GM12878 (cell line): ENCODE results near the gene FBXL7. TPM values are rescaled to one million over a fixed set of nuclear protein-coding genes. Genes with fewer than 3 reads are reported as not detected.

ENCODE experiments used
- ATAC-seq: fragments of 200-7000 bp; cut with Tn5 transposase; 3 replicates; pipeline ENCODE4 v1.9.1; 2020; ENCODE audit warnings: mild to moderate bottlenecking, moderate library complexity
- BruUV-seq: library from RNA; stranded (reverse); fragments of 400-500 nt; replicated peaks from 2 replicates; lab custom pipeline; 2021; lab: Mats Ljungman, UMichigan
- CTCF ChIA-PET: fragments of 300-600 bp; sonication (Branson Sonifier 250); formaldehyde crosslinking; extraction: SDS; loops from one replicate; lab custom pipeline; 2021; ENCODE audit warnings: inconsistent platforms; lab: Yijun Ruan, JAX
- POLR2A ChIA-PET: fragments of 350-600 bp; formaldehyde crosslinking; extraction: SDS; loops from one replicate; lab custom pipeline; 2021; ENCODE audit warnings: inconsistent platforms; lab: Charles Lee
- RAD21 ChIA-PET: fragments of 300-600 bp; sonication (Branson Sonifier 250); formaldehyde crosslinking; loops from one replicate; lab custom pipeline; 2023; ENCODE audit warnings: antibody characterized with exemption; ENCODE audit not compliant: unreplicated experiment; lab: Charles Lee
- SMC1A ChIA-PET: fragments of 300-600 bp; sonication (Branson Sonifier 250); formaldehyde crosslinking; loops from one replicate; lab custom pipeline; 2023; ENCODE audit not compliant: unreplicated experiment, uncharacterized antibody; lab: Charles Lee
- DNase-seq: peaks from one replicate; pipeline ENCODE4 v3.0.0-alpha.2; 2011; ENCODE audit warnings: low read depth, low spot score
- FAIRE-seq: peaks from 3 replicates; lab custom pipeline; 2011; peaks lifted over from hg19 to GRCh38; lab: Jason Lieb, UNC
- H2AFZ ChIP-seq: 2 replicates; pipeline ENCODE4 v1.6.0; 2011; ENCODE audit warnings: low read depth, low read length, control low read depth; ENCODE audit not compliant: control insufficient read depth
- H3K27ac ChIP-seq: 2 replicates; pipeline ENCODE4 v1.5.1; 2011; ENCODE audit warnings: control low read depth; ENCODE audit not compliant: control insufficient read depth, insufficient read depth
- H3K27me3 ChIP-seq, 2 experiments: replicated peaks in 1 of 2; 2 replicates each; pipeline versions ENCODE4 v1.6.0 to v1.6.1; 2011; ENCODE audit warnings: low read length in 1 of 2; ENCODE audit not compliant: control insufficient read depth in 2 of 2, insufficient read depth in 2 of 2
- H3K36me3 ChIP-seq, 2 experiments: 2 replicates each; pipeline ENCODE4 v1.5.1; 2011; ENCODE audit warnings: low read length in 1 of 2; ENCODE audit not compliant: control insufficient read depth in 2 of 2, insufficient read depth in 2 of 2
- H3K4me1 ChIP-seq: 2 replicates; pipeline ENCODE4 v1.6.1; 2011; ENCODE audit warnings: mild to moderate bottlenecking, low read length, moderate library complexity, mixed read lengths; ENCODE audit not compliant: control insufficient read depth, insufficient read depth
- H3K4me2 ChIP-seq: 2 replicates; pipeline ENCODE4 v1.6.0; 2011; ENCODE audit warnings: control low read depth; ENCODE audit not compliant: control insufficient read depth, insufficient read depth
- H3K4me3 ChIP-seq: fragments of 200-600 bp; sonication (generic); 2 replicates; pipeline ENCODE4 v1.5.1; 2016
- H3K79me2 ChIP-seq: 2 replicates; pipeline ENCODE4 v1.6.0; 2011; ENCODE audit warnings: low read length; ENCODE audit not compliant: control insufficient read depth, insufficient read depth
- H3K9ac ChIP-seq: 2 replicates; pipeline ENCODE4 v1.8.0; 2011; ENCODE audit warnings: low read length, control low read depth, mixed read lengths; ENCODE audit not compliant: control insufficient read depth, insufficient read depth
- H3K9me3 ChIP-seq: replicated peaks from 3 replicates; pipeline ENCODE4 v1.5.1; 2011; ENCODE audit warnings: mild to moderate bottlenecking, low read length; ENCODE audit not compliant: control insufficient read depth, insufficient read depth
- H4K20me1 ChIP-seq: 2 replicates; pipeline ENCODE4 v1.6.0; 2011; ENCODE audit not compliant: control insufficient read depth, insufficient read depth
- BCL11A ChIP-seq: IDR thresholded peaks from 2 replicates; pipeline ENCODE4 v1.6.1; 2011; ENCODE audit warnings: low read depth, low read length
- CBX5 ChIP-seq: sonication (generic); IDR thresholded peaks from 2 replicates; pipeline ENCODE4 v1.6.1; 2016; ENCODE audit warnings: low read depth, moderate library complexity, mild to moderate bottlenecking, inconsistent platforms
- ELK1 ChIP-seq: IDR thresholded peaks from 2 replicates; pipeline ENCODE4 v1.6.1; 2012; ENCODE audit warnings: low read depth, low read length, improper control_type of control experiment
- EZH2 ChIP-seq: IDR thresholded peaks from 2 replicates; pipeline ENCODE4 v1.6.1; 2012; ENCODE audit warnings: low read depth, mild to moderate bottlenecking, control low read depth, inconsistent platforms, low read length, borderline replicate concordance; ENCODE audit not compliant: control insufficient read depth
- NKRF ChIP-seq: fragments of 450-650 bp; conservative IDR thresholded peaks from 2 replicates; pipeline ENCODE4 v1.6.1; 2017; ENCODE audit warnings: mild to moderate bottlenecking, moderate library complexity
- NRF1 ChIP-seq: conservative IDR thresholded peaks from 2 replicates; pipeline ENCODE4 v1.6.1; 2011; ENCODE audit warnings: mild to moderate bottlenecking, low read depth, low read length, improper control_type of control experiment
- SMAD1 ChIP-seq: fragments of 450-650 bp; IDR thresholded peaks from 2 replicates; pipeline ENCODE4 v1.6.1; 2018; ENCODE audit warnings: mild to moderate bottlenecking, low read depth; ENCODE audit not compliant: partially characterized antibody
- SREBF1 ChIP-seq: IDR thresholded peaks from 2 replicates; pipeline ENCODE4 v1.6.1; 2012; ENCODE audit warnings: mild to moderate bottlenecking, low read length
- SRF ChIP-seq, 2 experiments: IDR thresholded peaks; 2 replicates each; pipeline ENCODE4 v1.6.1; 2011; ENCODE audit warnings: low read depth in 2 of 2, low read length in 2 of 2, mild to moderate bottlenecking in 1 of 2, moderate library complexity in 1 of 2
- WRNIP1 ChIP-seq: IDR thresholded peaks from 2 replicates; pipeline ENCODE4 v1.6.1; 2011; ENCODE audit warnings: low read depth, low read length, improper control_type of control experiment, borderline replicate concordance
- ZBED1 ChIP-seq: IDR thresholded peaks from 2 replicates; pipeline ENCODE4 v1.6.1; 2016; ENCODE audit warnings: borderline replicate concordance
- WGBS: methylation state at CpG from one replicate; pipeline ENCODE4 v1.1.6; 2016; ENCODE audit warnings: low lambda C conversion rate; ENCODE audit not compliant: insufficient replicate concordance, insufficient coverage; ENCODE audit errors: missing lambda C conversion rate; 5-methylcytosine and 5-hydroxymethylcytosine counted together
- in situ Hi-C: fragments of 300-500 bp; cut with MboI; formaldehyde crosslinking; loops from 9 replicates; pipeline ENCODE4 v1.14.3; 2018; ENCODE audit warnings: mixed read lengths
- intact Hi-C: fragments of 100-400 bp; cut with micrococcal nuclease; formaldehyde crosslinking; loops from one replicate; pipeline ENCODE4 v1.14.2; 2022; ENCODE audit not compliant: unreplicated experiment
- polyA plus RNA-seq, 11 experiments: library from polyadenylated mRNA; depleted of rRNA in 4 of 11; unstranded in 6 of 11; stranded (reverse) in 5 of 11; fragments of >200 nt; fragmentation: Nextera tagmentation in 4 of 11; fragmentation: Illumina TruSeq in 1 of 11; extraction: Ambion mirVana in 4 of 11; extraction: Trizol in 1 of 11; gene quantifications; 1 replicate in 1 of 11; 2 replicates in 10 of 11; pipeline versions ENCODE4 v1.2.1 to v1.2.3, GENCODE V29; 2011 to 2016; ENCODE audit warnings: inconsistent platforms in 2 of 11, missing spikeins in 2 of 11, low read depth in 1 of 11
- total RNA-seq, 4 experiments: library from RNA; depleted of rRNA in 3 of 4; stranded (reverse); fragments of >200 nt in 3 of 4; fragmentation: Illumina TruSeq in 1 of 4; extraction: Trizol in 1 of 4; gene quantifications; 2 replicates each; pipeline versions ENCODE4 v1.2.1 to v1.2.3, GENCODE V29; 2013 to 2021

Gene FBXL7
- total and polyA plus RNA-seq, 10 of the 15 experiments (the other 5 are each of a cell fraction or from before 2014, with no cell fraction given): 0.03 to 0.44 (median 0.16) TPM

DNA sequence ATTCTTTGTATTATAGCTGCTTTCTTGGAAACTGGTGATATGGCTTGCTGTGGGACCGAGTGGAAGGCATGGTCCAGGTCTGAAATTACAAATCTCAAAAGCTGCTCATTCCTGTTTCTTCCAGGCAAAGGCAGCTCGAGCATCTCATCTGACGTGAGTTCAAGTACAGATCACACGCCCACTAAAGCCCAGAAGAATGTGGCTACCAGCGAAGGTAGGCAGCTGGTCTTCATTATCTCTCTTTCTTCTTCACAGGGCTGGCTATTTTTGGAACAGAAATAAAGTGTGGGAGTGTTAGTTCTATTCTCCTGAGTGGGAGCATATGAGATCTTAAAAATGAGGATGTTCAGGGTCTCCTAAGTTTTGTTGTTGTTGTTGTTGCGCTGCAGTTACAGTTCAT lies 115.9 kb downstream of the FBXL7 start:
- Histone ChIP-seq H3K36me3 (no peaks in the 10 kb centered on the region), H3K4me2 (no peak overlapping the region), H3K4me3 (no peak overlapping the region), H3K9me3 (no peaks in the 10 kb centered on the region), H4K20me1 (no peaks in the 10 kb centered on the region), H3K27ac (no peak overlapping the region), H3K79me2 (no peaks in the 10 kb centered on the region), H3K9ac (no peak overlapping the region), H3K4me1 (no peaks in the 10 kb centered on the region), H2AFZ (no peak overlapping the region), H3K27me3 (no peaks in the 10 kb centered on the region)
- RAD21 ChIA-PET: no interaction called here
- TF ChIP-seq SREBF1 (no peak), SRF (IDR thresholded peaks at IDR 0.05; ENCODE audit: low read depth in 2 of 2, low read length in 2 of 2) (no peak), NRF1 (no peak), SMAD1 (no peak), WRNIP1 (no peak), NKRF (no peak), ELK1 (no peak), EZH2 (no peak), ZBED1 (no peak), BCL11A (no peak), CBX5 (no peak)
- SMC1A ChIA-PET: no interaction called here
- no TSS peak for BruUV-seq
- intact Hi-C loops: no loop called here
- DNase-seq: no peak
- no peak for ATAC-seq
- POLR2A ChIA-PET: no interaction called here
- in situ Hi-C loops: no loop called here
- FAIRE-seq: no peak
- CTCF ChIA-PET: no interaction called here
- whole genome bisulfite sequencing: 20% methylated on average over 6 of the region's 6 CpGs
